ENCODE measurements around the gene RNF208.

The RNF208 gene

DNA sequence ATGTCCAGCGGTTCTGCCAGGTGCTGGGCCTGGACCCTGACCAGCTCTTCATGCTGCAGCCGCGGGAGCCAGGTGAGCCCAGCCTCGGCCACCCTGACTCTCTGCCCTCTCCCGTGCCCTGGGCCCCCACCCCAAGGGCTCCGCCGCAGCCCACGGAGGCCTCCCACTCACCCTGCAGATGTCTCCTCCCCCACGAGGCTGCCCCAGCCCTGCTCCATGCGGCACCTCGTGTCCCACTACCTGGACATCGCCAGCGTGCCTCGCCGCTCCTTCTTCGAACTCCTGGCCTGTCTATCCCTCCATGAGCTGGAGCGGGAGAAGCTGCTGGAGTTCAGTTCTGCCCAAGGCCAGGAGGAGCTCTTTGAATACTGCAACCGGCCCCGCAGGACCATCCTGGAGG, 7.4 kb downstream of the RNF208 start:
- no peak for DNase-seq (ENCODE audit: low read depth in 2 of 2)

DNA sequence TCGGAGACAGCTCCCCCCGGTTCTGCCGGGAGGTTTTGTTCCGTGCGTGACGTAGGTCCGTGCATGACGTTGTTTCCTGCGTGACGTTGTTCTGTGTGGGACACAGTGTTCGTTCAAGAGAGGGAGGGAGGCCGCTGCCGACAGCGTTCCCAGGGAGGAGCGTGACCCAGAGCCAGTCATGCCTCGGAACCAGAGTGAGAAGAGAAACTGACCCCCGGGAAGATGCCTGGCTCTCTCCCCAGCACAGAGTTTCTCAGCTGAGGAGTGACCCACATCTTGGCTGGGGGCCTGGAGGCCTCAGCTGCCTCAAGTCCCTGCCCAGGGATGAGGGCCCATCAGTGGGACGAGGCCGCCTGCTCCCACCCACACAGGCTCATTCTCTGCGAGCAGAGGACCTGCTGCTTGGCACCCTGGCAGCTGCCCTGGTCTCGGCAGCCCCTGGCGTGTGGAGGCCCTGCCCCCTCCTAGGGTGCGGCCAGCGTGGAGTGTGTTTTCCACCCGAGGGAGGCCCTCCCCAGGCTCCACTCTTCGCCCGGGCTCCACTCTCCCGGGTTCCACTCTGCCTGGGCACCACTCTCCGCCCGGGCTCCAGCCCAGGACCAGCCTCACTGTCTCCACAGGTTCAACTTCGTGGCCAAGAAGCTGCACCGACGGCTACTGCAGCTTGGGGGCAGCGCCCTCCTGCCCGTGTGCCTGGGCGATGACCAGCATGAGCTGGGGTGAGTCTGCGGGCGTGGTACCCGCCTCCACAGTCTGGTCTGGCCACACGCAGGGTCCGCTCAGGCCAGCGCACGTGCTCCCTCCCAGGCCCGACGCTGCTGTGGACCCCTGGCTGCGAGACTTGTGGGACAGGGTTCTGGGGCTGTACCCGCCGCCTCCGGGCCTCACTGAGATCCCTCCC, 8.6 kb downstream of the RNF208 start:
- DNase-seq (ENCODE audit: low read depth in 2 of 2), result no peak

DNA sequence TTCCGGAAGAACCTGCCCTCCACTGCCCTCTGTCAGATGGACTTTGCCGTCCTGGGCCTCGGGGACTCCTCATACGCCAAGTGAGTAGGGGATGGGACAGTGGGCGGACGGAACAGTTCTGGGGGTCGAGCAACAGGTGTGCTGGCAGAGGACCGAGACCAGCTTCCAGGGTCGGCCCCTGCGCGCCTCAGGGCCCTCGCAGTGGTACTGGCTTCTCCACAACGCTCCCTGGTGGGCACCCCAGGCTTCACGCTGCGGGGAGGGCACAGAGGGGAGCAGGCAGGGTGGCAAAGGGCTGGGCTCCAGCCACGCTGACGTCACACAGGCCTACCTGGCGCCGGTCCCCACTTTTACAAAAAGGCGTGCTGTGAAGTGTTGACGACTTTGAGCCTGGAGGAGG, 9.5 kb downstream of the RNF208 start:
- no peak for DNase-seq (ENCODE audit: low read depth in 2 of 2)

DNA sequence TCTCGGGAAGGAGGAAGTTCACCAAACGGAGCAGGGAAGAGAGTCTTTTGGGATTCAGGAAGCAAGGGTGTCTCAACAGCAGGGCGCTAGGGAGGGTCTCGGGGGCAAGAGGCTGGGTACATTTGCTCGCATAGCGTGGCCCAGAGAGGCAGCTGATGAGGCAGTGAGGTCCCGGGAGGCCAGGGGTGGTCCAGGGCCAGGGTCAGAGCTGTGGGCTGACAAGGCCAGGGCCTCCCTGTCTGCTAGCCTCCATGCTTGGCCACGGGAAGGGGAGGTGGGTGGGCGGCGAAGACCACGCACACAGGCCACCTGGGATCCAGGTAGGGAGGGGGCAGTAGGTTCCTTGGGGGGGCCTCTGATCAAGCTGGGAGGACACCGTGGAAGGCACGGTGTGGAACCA, 10.5 kb downstream of the RNF208 start:
- DNase-seq (ENCODE audit: low read depth in 2 of 2), result no peak

DNA sequence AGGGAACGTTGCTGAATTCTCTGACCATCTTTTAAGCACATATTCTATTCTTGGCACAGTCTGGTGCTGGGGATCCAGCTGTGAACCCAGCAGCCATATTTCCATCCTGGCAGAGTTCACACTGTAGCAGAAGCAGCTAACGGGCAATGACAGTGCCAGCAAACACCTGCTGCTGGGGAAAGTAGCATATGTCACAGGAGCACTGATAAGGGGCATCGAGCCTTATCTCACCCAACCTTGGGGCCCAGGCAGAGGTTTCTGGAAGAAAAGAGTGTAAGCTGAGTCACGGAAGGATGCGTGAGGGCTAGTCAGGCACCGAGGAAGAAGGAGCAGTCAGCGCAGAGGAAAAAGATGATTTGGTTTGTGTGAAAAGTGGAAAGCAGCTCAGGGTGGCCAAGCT, 15.4 kb downstream of the RNF208 start:
- no peak for DNase-seq (ENCODE audit: low read depth in 2 of 2)

DNA sequence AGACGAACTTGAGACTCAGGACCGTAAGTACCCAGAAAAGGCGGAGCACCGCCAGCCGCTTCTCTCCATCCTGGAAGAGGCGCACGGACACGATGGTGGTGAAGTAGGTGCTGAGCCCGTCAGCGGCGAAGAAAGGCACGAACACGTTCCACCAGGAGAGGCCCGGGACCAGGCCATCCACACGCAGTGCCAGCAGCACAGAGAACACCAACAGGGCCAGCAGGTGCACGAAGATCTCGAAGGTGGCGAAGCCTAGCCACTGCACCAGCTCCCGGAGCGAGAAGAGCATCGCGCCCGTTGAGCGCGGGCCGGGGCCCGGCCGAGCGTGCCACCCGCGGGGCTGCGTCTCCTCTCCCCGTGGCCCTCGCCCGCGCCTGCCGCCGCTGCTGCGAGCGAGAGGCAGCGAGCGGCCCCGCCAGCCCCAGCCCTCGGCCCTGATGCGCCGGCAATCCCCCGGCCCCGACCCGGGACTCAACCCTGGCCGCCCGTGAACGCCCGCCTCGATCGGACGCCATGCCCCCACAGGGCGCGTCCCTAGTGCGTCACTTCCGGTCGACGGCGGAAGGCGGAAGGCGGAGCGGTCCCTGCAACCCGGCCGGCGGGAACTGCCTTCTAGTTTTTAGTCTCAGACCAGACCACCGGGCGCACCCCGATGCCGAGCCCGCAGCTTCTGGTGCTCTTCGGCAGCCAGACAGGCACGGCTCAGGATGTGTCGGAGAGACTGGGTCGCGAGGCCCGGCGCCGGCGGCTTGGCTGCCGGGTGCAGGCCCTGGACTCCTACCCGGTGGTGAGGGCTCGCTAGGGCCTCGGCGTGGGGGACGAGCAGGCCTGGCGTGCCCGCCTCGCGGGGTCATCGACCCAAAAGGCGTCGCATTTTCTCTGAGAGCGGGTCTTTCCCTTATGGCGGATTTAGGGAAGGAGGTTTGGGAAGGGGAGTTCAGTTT, 16.6 kb downstream of the RNF208 start, which contains the start of the genes NDOR1 and TMEM203:
TSS of gene NDOR1 (plus strand) at position 575 of the 944 bp plus-strand sequence. CDS start at position 653, 78 bp downstream.
TSS of gene TMEM203 (minus strand) at position 523 of the 944 bp plus-strand sequence. CDS start at position 289, 234 bp downstream.
- DNase-seq (ENCODE audit: low read depth in 2 of 2), result peak; percentile 87 to 93

DNA sequence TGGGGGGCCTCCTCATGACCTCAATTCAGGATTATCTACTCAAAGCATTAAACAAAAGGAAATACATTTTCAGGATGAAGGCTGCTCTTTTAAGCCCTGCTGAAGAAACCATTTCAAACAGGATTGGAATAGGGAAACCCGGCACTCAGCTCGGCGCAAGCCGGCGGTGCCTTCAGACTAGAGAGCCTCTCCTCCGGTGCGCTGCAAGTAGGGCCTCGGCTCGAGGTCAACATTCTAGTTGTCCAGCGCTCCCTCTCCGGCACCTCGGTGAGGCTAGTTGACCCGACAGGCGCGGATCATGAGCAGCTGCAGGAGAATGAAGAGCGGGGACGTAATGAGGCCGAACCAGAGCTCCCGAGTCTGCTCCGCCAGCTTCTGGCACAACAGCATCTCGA, 17.3 kb downstream of the RNF208 start:
- DNase-seq (ENCODE audit: low read depth in 2 of 2), result no peak

DNA sequence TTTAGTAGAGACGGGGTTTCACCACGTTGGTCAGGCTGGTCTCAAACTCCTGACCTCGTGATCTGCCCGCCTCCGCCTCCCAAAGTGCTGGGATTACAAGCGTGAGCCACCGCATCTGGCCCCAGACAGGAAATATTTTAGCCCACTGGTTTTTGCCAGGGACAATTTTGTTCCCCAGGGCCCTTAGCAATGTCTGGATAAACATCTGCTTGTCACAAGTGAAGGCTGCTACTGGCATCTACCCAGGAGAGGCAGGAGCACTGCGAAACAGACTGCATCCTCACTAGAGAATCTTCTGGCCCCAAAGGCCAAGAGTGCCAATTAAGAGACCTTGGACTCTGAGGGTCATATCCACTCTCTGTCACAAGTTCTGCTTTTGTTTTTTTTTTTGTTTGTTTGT, 19.1 kb downstream of the RNF208 start:
- DNase-seq (ENCODE audit: low read depth in 2 of 2), result no peak

DNA sequence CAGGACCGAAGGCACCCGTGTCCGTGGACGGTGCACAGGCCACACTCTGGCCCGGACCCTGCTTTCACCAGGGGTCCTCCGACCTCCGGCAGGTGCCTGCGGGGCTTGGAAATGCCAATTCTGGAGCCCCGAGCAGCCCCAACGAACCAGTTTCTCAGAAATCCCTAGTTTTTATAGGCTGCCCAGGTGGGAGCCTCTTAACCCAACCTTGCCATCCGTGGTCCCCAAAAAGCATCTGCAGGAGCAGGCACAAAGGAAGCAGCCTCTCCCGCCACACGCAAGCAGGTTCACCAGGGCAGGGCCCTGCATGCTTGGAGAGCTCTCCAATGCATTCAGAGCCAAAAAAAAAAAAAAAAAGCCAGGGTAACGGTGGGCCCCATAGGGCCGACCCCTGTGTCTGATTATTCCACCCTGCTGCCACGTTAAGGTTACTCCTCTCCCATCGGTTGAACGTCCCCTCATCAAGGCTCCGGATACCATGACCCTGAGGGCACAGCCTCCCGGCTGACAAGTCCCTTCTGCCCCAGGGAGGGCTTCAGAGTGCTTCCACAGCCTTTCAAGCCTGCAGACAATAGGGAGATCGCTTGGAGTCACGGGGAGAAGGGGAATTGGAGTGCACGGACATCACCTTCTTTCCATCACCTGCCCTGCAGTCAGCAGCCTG, 20.7 kb downstream of the RNF208 start:
- no peak for DNase-seq (ENCODE audit: low read depth in 2 of 2)

DNA sequence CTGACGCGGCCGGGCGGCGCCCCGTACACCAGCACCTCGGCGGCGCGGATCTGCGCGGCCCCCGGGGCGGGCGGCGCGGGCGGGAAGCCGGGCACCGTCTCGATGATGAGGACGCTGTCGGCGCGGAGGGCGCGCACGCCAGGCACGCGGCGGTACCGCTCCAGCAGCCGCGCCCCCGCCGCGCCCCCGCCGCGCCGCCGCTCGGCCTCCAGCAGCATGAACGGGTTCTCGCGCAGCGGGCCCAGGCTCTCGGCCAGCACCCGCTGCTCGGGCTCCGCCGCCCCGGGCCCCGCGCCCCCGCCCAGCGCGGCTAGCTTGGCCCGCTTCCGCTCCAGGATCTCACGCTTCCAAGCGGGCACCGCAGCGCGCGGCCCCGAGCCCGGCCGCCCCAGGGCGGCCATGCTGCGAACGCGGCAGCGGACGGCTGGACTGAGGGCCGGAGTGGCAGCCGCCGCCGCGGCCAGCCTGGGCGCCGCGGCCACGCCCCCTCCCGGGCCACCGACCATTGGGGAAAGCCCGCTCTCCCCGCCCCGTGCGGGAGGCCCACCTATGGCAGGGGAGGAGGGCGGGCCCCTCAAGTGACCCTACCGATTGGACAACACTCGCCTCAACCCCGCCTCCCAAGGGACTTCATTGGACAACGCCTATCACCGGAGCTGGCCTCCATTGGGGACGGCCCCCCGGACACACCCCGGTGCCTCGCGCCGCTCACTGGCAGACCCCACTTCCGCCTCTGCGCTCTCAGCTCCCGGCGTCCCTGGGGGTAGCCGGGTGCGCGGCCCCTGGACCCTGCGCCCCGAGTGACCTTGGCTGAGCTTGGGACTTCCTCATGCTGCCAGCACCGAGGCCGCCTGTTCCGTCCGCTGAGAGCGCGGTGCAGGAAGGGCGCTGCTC, 21.5 kb downstream of the RNF208 start, which contains the start of gene TPRN:
TSS of gene TPRN (minus strand) at position 431 of the 894 bp plus-strand sequence. CDS start at position 401, 30 bp downstream.
- DNase-seq (ENCODE audit: low read depth in 2 of 2), result peak; percentile 95 to 99

DNA sequence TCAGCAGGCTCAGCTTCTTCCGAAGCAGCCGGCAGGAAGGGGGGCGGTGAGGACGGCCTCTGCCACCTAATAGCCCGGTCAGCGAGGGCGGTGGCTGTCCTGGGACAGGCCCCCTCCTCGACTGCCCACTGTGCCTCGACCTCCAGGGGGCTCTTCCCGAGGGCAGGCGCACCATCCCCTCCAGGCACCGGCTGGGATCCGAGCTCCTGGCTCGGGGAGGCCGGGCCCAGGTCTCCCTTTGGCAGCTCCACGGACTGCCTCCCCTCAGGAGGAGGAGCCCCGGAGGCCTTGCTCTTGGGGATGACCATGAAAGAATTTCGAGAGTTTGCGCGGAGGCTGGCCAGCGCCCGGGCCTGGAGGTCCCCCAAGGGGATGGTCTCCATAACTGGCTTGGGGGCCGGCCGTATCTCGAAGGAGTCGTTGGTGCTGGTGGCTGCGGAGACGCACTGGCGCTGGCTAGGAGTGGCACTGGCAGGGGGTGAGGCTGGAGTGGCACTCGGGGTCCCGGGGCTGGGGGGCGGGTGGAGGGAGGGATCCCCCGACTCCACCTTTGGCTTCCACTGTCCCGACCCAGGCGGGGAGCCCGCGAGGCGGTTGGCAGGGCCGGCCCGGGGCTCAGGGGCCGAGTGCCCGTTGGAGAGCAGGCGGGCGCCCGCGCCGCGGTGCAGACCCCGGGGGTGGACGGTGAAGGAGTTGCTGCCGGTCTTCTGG, 22.5 kb downstream of the RNF208 start:
- no peak for DNase-seq (ENCODE audit: low read depth in 2 of 2)

DNA sequence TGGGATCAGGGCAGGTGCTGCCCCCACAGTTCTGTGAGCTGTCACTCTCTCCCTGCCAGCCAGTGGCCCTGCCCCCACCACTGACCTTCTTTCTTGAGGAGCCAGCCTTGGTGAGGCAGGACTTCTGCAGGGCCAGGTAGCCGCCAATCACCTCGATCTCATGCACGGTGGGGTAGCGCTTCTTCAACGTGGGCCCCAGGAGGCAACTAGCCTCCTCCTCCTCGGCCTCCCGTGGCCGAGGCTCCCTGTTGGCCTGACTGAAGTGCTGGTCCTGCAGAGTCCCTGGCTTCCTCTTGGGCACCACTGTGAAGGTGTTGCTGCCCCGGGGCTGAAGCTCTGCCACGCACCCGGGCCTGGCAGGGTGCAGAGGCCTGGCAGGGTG, 23.1 kb downstream of the RNF208 start:
- no peak for DNase-seq (ENCODE audit: low read depth in 2 of 2)

DNA sequence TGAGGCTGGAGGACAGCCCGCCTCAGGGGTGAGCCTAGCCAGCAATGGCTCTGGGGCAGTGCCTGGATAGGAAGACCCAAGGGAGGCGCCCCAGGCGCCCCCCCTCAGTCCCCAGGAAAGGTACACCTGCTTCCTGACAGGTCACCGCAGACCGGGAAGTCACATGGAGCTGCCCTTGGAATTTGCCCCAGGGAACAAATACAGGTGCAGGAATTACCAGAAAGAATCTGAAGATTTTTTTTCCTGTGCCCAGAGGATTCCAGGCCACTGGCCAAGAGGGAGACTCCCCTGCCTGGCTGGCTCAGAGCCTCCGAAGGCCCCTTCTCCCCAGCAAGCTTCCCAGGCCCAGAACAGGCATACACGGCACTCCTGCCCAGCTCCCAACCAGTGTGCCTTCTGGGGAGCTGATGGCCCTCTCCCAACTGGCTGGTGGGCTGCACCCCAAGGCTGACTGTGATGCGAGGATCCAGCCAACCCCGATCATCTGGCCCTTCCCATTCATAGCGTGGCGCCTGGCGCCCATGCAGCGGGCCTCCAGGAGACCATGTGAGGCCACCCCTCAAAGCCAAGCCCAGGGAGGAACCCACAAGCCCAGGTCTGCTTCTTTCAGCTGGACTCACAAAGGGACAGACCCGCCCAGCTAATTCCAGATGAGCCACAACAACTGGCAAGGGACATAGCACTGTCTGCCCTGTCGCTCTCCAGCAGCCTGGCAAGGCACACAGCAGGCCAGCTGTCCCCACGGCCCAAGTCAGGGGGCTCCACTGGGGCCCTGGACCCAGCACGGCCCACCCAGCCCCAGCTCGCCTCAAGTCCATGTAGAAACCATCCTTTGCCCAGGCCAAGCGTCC, 23.8 kb downstream of the RNF208 start:
- no peak for DNase-seq (ENCODE audit: low read depth in 2 of 2)

DNA sequence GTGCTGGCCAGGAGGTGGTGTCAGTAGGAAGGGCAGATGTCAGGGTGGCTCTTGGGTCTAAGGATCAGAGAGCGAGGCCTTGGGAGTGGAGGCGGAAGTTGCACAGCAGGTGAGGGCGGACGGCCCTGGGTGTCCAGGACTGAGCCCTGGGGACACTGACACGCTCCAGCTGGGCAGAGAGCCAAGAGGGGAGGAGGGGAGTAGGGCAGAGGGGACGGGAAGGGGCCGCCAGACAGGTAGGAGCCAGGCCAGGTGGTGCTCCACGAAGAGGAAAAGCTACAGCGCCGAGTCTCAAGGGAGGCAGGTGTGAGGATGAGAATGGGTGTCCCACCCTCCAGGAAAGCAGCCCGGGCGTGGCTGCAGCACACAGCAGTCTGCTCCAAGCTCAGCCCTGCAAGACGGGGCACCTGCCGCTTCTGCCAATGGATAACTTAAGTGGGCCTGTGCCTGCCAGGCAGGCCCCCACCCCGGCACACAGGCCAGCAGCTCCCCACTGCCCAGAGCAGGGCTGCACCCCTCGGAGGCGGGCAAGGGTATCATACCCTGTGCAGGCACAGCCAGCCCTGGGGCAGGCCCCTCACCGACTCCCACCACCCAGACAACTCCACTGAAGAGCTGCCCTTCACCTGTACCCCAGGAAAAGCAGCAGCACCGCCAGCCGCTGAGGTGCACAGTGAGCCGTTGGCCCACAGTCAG, 26.4 kb downstream of the RNF208 start:
- no peak for DNase-seq (ENCODE audit: low read depth in 2 of 2)

DNA sequence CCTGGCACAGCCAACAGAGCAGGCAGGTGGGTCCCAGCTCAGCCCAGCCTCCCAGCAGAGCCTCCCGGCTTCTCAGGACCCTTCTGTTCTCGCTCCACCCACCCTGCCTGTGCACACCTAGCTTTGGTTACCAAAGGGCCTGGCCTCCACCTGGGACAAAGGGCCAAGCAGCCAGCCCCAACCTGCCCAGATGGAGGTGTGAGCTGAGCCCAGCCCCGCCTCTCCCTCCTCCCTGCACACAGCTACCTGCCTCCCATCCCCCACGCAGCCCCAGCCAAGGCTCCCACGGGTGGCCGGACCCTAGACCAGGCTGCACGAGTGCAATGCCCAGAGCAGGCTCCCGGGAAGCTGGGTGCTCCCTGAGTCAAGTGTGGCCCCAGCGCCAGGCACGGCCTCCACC, 27.1 kb downstream of the RNF208 start:
- DNase-seq (ENCODE audit: low read depth in 2 of 2), result no peak

DNA sequence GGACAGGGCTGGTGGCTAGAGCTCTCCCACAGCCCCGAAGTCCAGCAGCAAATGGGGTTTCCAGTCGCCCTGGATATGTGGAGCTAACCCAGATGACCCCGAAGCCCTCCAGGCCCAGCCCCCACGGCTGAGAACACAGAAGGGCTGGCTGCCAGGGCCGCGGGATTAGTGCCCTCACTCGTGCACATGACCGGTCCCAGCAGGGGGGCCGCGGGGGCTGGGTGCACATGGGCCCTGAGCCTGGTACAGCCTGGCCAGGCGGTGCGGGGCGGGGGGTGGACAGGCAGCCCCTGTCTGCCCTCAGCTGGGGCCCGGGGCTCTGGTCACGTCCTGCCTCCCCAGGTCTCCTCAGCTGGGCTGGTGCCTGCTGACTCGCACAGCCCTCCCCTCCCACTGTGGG, 27.7 kb downstream of the RNF208 start:
- no peak for DNase-seq (ENCODE audit: low read depth in 2 of 2)

DNA sequence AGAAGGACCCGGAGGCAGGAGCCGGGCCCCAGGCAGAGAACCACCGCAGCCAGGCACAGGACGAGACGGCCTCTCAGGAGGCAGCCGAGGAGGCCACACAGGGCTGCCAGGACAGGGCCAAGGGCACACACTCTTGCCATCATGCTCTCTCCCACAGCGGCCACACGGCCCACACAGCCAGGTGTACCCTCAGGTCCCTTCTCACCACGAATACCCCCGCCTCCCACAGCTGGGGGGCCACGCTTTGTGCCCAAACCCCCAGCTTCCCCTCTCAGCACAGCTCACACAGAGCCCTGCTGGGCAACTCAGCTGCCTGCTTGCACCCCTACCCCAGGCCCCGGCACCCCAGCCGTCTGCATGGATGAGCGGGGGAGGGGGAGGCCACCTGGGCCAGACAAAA, 28.3 kb downstream of the RNF208 start:
- DNase-seq (ENCODE audit: low read depth in 2 of 2), result no peak

DNA sequence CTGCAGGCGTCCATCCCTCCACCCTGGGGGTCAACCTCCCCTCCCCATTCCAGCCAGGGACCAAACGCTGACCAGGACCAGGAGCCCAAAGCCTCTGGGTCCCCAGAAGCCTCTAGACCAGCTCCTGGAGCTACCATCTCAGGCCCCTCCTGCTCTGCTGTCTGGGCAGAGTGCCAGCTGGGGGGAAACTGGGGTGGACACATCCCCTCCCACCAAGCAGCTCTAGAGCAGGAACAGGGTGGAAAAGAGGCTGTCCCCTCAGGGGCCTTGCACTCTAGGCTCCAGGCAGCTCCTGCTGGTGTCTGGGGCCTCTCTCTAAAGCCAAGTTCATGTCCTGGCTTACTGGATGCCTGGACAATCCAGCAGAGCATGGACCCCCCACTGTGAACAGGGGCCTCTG, 29.2 kb downstream of the RNF208 start:
- no peak for DNase-seq (ENCODE audit: low read depth in 2 of 2)

DNA sequence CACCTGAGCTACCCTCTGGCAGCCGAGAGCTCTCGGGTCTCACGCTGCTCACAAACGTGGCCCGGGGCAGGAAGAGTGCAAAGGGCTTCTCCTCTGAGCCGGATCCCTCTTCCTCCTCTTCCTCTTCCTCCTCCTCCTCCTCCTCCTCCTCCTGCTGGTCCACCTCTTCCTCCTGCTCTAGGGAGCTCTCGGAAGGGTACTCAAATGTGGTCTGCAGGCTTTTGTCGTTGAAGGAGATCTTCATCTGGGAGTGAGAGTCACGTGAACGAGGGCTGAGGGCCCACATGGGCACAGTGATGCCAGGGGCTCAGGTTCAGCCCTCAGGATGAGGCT, 29.6 kb downstream of the RNF208 start:
- DNase-seq (ENCODE audit: low read depth in 2 of 2), result no peak
